ENCODE results near the gene HECA. TPM values are rescaled to one million over a fixed set of nuclear protein-coding genes. Genes with fewer than 3 reads are reported as not detected.

The HECA gene
- total and polyA plus RNA-seq, 2 of the 8 experiments (the other 6 are each of a cell fraction or from before 2014, with no cell fraction given): 2.4 to 9.2 TPM

DNA sequence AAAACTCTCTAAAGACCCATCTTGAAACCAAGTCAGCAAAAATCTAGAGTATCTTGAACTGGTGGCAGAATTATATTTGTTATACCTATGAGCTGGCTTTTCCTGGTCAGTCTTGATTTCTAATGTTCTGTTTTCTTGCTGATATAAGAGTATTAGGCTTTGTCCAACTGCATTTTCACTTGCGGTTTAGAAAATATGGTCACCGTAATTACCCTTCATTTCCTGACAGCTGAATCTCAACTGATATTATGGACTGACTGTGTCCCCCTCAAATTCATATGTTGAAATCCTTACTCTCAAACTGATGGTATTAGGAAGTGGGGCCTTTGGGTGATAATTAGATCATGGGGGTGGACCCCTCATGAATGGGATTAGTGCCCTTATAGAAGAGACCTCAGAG is 84.9 kb downstream of the HECA start:
- Histone ChIP-seq H3K4me2 (ENCODE audit: insufficient read depth in 1 of 2, low read depth in 2 of 2, low read length in 2 of 2) (no peak overlapping the region), H4K91ac (replicated peaks; ENCODE audit: insufficient read length, low read length) (no peak overlapping the region), H3K79me1 (ENCODE audit: low read depth, low read length) (no peaks in the 10 kb centered on the region), H3K18ac (ENCODE audit: extremely low read depth, low read length) (no peak overlapping the region), H2BK12ac (ENCODE audit: low read depth, low read length) (no peak overlapping the region), H2AFZ (ENCODE audit: low read length) (peak overlapping the region; percentile 81; the same call in 1 of the 2 replicates), H3K79me2 (ENCODE audit: control insufficient read depth in 1 of 2, insufficient read depth in 2 of 2, low read length in 2 of 2) (no peaks in the 10 kb centered on the region), H3K23ac (ENCODE audit: insufficient read length) (no peak overlapping the region), H3K4me1 (replicated peaks in 1 of 4; ENCODE audit: control insufficient read depth in 3 of 4, insufficient read depth in 4 of 4, low read length in 3 of 4) (no peaks in the 10 kb centered on the region), H4K8ac (ENCODE audit: extremely low read depth, insufficient read depth, low read length) (no peak overlapping the region), H3K27me3 (replicated peaks in 1 of 4; ENCODE audit: control insufficient read depth in 3 of 4, extremely low read depth in 1 of 4, insufficient read depth in 3 of 4, low read length in 3 of 4) (no peaks in the 10 kb centered on the region), H3K9me3 (ENCODE audit: insufficient read depth in 2 of 2, low read depth in 1 of 2, low read length in 1 of 2) (no peaks in the 10 kb centered on the region), H4K5ac (ENCODE audit: insufficient read length, low read depth, low read length) (no peak overlapping the region), H4K20me1 (replicated peaks in 1 of 2; ENCODE audit: control insufficient read depth in 1 of 2, insufficient read depth in 2 of 2, low read length in 2 of 2) (no peaks in the 10 kb centered on the region), H2BK120ac (replicated peaks; ENCODE audit: low read depth, low read length) (no peak overlapping the region), H2BK20ac (ENCODE audit: low read length) (no peak overlapping the region), H3K4me3 (ENCODE audit: extremely low read depth in 1 of 4, insufficient read depth in 2 of 4, low read depth in 3 of 4, low read length in 4 of 4) (no peak overlapping the region), H3K27ac (ENCODE audit: low read depth, low read length) (no peak overlapping the region), H3K23me2 (ENCODE audit: low read depth, low read length) (no peaks in the 10 kb centered on the region), H3K9ac (replicated peaks in 1 of 4; ENCODE audit: extremely low read depth in 1 of 4, low read depth in 3 of 4, low read length in 3 of 4) (no peak overlapping the region), H3K36me3 (ENCODE audit: control insufficient read depth in 2 of 4, insufficient read depth in 4 of 4, low read length in 3 of 4) (no peaks in the 10 kb centered on the region), H2BK5ac (ENCODE audit: low read depth, low read length) (no peak overlapping the region), H2AK5ac (ENCODE audit: low read depth, low read length) (no peak overlapping the region), H3K56ac (replicated peaks; ENCODE audit: insufficient read length, low read depth, low read length) (no peak overlapping the region), H3K4ac (replicated peaks; ENCODE audit: insufficient read length, low read depth, low read length) (no peak overlapping the region), H3K14ac (ENCODE audit: insufficient read length) (no peak overlapping the region), H2BK15ac (ENCODE audit: low read length) (no peak overlapping the region)
- POLR2A ChIA-PET (ENCODE audit: partially characterized antibody): interaction anchor here (0.9 to 1.0 kb wide), 3 partner anchors 25 to 148 kb away, joined by 3 to 4 read pairs (median 3); no protein-coding TSS in a partner anchor
- CTCF ChIA-PET (ENCODE audit: partially characterized antibody): interaction anchor here (0.7 to 7.0 kb wide), 32 partner anchors 9 to 403 kb away, joined by 3 to 68 read pairs (median 4); partner anchors contain the start of gene CITED2
- WGBS, 2 experiments (ENCODE audit: extremely low coverage in 1 of 2, insufficient coverage in 1 of 2, insufficient read length in 1 of 2, insufficient replicate concordance in 2 of 2, low coverage in 1 of 2, low lambda C conversion rate in 2 of 2, missing lambda C conversion rate in 1 of 2): 89% methylated on average over 2 of the region's 2 CpGs; no CpG with 5 or more reads in 1 of the 2 experiments
- FAIRE-seq (no peak), DNase-seq (ENCODE audit: low read depth in 1 of 2, low spot score in 2 of 2) (no peak)
- TF ChIP-seq GABPA (IDR thresholded peaks at IDR 0.05; ENCODE audit: borderline replicate concordance, insufficient read depth, low read length): no peak
- no peak for TF ChIP-seq PHF8 (conservative IDR thresholded peaks at IDR 0.05; ENCODE audit: low read depth, low read length)
- no peak for TF ChIP-seq ASH2L (IDR thresholded peaks at IDR 0.05; ENCODE audit: low read length)
- TF ChIP-seq, protein P1, sequence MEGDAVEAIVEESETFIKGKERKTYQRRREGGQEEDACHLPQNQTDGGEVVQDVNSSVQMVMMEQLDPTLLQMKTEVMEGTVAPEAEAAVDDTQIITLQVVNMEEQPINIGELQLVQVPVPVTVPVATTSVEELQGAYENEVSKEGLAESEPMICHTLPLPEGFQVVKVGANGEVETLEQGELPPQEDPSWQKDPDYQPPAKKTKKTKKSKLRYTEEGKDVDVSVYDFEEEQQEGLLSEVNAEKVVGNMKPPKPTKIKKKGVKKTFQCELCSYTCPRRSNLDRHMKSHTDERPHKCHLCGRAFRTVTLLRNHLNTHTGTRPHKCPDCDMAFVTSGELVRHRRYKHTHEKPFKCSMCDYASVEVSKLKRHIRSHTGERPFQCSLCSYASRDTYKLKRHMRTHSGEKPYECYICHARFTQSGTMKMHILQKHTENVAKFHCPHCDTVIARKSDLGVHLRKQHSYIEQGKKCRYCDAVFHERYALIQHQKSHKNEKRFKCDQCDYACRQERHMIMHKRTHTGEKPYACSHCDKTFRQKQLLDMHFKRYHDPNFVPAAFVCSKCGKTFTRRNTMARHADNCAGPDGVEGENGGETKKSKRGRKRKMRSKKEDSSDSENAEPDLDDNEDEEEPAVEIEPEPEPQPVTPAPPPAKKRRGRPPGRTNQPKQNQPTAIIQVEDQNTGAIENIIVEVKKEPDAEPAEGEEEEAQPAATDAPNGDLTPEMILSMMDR (IDR thresholded peaks at IDR 0.05; ENCODE audit: control extremely low read depth in 1 of 3, insufficient read depth in 1 of 3, low read depth in 1 of 3, low read length in 3 of 3): no peak
- TF ChIP-seq RFX5 (IDR thresholded peaks at IDR 0.05; ENCODE audit: borderline replicate concordance, low read depth, low read length): no peak
- no peak for TF ChIP-seq TCF12 (IDR thresholded peaks at IDR 0.05; ENCODE audit: low read depth, low read length)
- TF ChIP-seq RNF2 (IDR thresholded peaks at IDR 0.05; ENCODE audit: borderline replicate concordance, low read depth, low read length, missing control alignments, poor library complexity, severe bottlenecking): no peak
- no peak for TF ChIP-seq EP300 (IDR thresholded peaks at IDR 0.05; ENCODE audit: borderline replicate concordance in 1 of 2, low read depth in 2 of 2, low read length in 2 of 2)
- TF ChIP-seq ZNF274 (IDR thresholded peaks at IDR 0.05; ENCODE audit: borderline replicate concordance, extremely low read depth, low read length): no peak
- TF ChIP-seq SIRT6 (IDR thresholded peaks at IDR 0.05; ENCODE audit: low read length): no peak
- TF ChIP-seq BCL11A (IDR thresholded peaks at IDR 0.05; ENCODE audit: low read depth in 2 of 2, low read length in 2 of 2): no peak
